Spleen (tissue), 11 donors: Measurements from ENCODE around the gene HIC1. TPM values are rescaled to one million over a fixed set of nuclear protein-coding genes. Genes with fewer than 3 reads are reported as not detected.
A peak's percentile ranks its signal among the peaks of the same experiment; 100 is the strongest.

ENCODE experiments used
- DNase-seq: peaks from one replicate; pipeline ENCODE4 v3.0.0-alpha.2; 2020
- H3K27ac ChIP-seq, 8 donors: fragments of 200-600 bp; sonication (generic) in 7 of 8; 1 replicate in 4 of 8; 2 replicates in 4 of 8; pipeline versions ENCODE4 v1.5.0 to v1.8.0; 2016 to 2021; ENCODE audit warnings: inconsistent platforms in 4 of 8, mild to moderate bottlenecking in 4 of 8, moderate library complexity in 1 of 8
- H3K27me3 ChIP-seq, 7 donors: fragments of 200-600 bp; sonication (generic) in 6 of 7; replicated peaks in 1 of 7; 1 replicate in 4 of 7; 2 replicates in 3 of 7; pipeline versions ENCODE4 v1.5.0 to v1.8.0; 2016 to 2021; ENCODE audit warnings: inconsistent platforms in 3 of 7, mild to moderate bottlenecking in 1 of 7
- H3K36me3 ChIP-seq, 6 donors: fragments of 200-600 bp; sonication (generic) in 5 of 6; 1 replicate in 4 of 6; 2 replicates in 2 of 6; pipeline versions ENCODE4 v1.5.0 to v1.8.0; 2016 to 2021; ENCODE audit warnings: inconsistent platforms in 2 of 6
- H3K4me1 ChIP-seq, 6 donors: fragments of 200-600 bp; sonication (generic) in 5 of 6; 1 replicate in 3 of 6; 2 replicates in 3 of 6; pipeline versions ENCODE4 v1.5.0 to v1.8.0; 2016 to 2021; ENCODE audit warnings: inconsistent platforms in 3 of 6
- H3K4me3 ChIP-seq, 8 donors: fragments of 200-600 bp; sonication (generic) in 7 of 8; 1 replicate in 4 of 8; 2 replicates in 4 of 8; pipeline versions ENCODE4 v1.5.0 to v1.8.0; 2016 to 2021; ENCODE audit warnings: inconsistent platforms in 4 of 8, mild to moderate bottlenecking in 4 of 8, moderate library complexity in 2 of 8
- H3K9me3 ChIP-seq, 8 donors: fragments of 200-600 bp; sonication (generic) in 7 of 8; 1 replicate in 4 of 8; 2 replicates in 4 of 8; pipeline versions ENCODE4 v1.5.0 to v1.8.0; 2016 to 2021; ENCODE audit warnings: inconsistent platforms in 4 of 8
- CTCF ChIP-seq, 11 experiments: fragments of 200-600 bp in 7 of 11; fragments of 450-650 bp in 4 of 11; sonication (generic) in 4 of 11; IDR thresholded peaks in 8 of 11; conservative IDR thresholded peaks in 3 of 11; 1 replicate in 7 of 11; 2 replicates in 4 of 11; pipeline versions ENCODE4 v1.4.0 to v1.8.0; 2016 to 2021; ENCODE audit warnings: antibody characterized with exemption in 11 of 11, inconsistent platforms in 4 of 11, mild to moderate bottlenecking in 1 of 11
- POLR2A ChIP-seq, 3 donors: fragments of 450-650 bp; IDR thresholded peaks; one replicate each; pipeline ENCODE4 v1.5.1; 2017; ENCODE audit warnings: antibody characterized with exemption in 3 of 3, mild to moderate bottlenecking in 1 of 3
- POLR2AphosphoS5 ChIP-seq, 3 donors: sonication (generic); formaldehyde crosslinking; IDR thresholded peaks; one replicate each; pipeline ENCODE4 v1.5.1; 2017; ENCODE audit warnings: antibody characterized with exemption in 3 of 3
- WGBS, 5 donors: extraction: QIAGEN DNeasy Blood & Tissue Kit in 3 of 5; methylation state at CpG; one replicate each; pipeline versions ENCODE4 v1.1.5 to v1.1.7; 2013 to 2018; 5-methylcytosine and 5-hydroxymethylcytosine counted together
- intact Hi-C: fragments of 100-400 bp; cut with DNase I; formaldehyde crosslinking; loops from one replicate; pipeline ENCODE4 v1.15.0; 2023; ENCODE audit warnings: low total_unique reads
- polyA plus RNA-seq, 3 donors: library from polyadenylated mRNA; stranded (reverse); fragments of 200-250 nt; gene quantifications; one replicate each; pipeline ENCODE4 v1.2.1, GENCODE V29; 2013
- total RNA-seq, 7 donors: library from RNA; depleted of rRNA in 3 of 7; stranded (reverse); fragments of >200 nt in 3 of 7; fragmentation: NEBNext Ultra II Directional in 4 of 7; extraction: Animal tissue kit (Norgen Biotek cat#: 25700) in 4 of 7; gene quantifications; one replicate each; pipeline versions ENCODE4 v1.1.0 to v1.2.1, GENCODE V29; 2016 to 2021
- donor health status: healthy with polysubstance abuse.
- donor health status: DM: no; HTN: no; CAD: no; lungs with moderate emphysema.
- donor health status: DM: no; HTN: no; CAD: no.
- donor health status: Bipolar disorder and iron deficiency.
- donor health status: healthy.
- donor health status: DM: no; HTN: no; CAD: no.
- donor health status: DM: yes; HTN: yes; CAD: no.

The HIC1 gene
- total and polyA plus RNA-seq, 10 donors, result 1.3 to 59.6 (median 17.9) TPM

GRCh38 chr17:2067048-2067561 is 12.2 kb downstream of the HIC1 start:
- peaks cover 33 to 100% (median 85%) of the 10 kb centered on the region in 6 donors for H3K4me1 ChIP-seq
- H3K9me3 ChIP-seq, result no peaks in the 10 kb centered on the region
- 57 to 80% (median 73%) methylated on average over 13 to 14 of the region's 14 CpGs for WGBS, 5 donors
- H3K4me3 ChIP-seq, result no peak overlapping the region
- TF ChIP-seq CTCF (IDR thresholded peaks at IDR 0.05 in 8 of 11, conservative IDR thresholded peaks at IDR 0.05 in 3 of 11) (no peak), POLR2AphosphoS5 (IDR thresholded peaks at IDR 0.05) (no peak), POLR2A (IDR thresholded peaks at IDR 0.05) (no peak)
- DNase-seq, result no peak
- peaks cover 0 to 82% (median 10%) of the 10 kb centered on the region in 6 donors for H3K36me3 ChIP-seq
- H3K27ac ChIP-seq, result peak overlapping the region in 7 of 8 donors; percentile 47 to 89 (median 55)
- intact Hi-C loops, result no loop called here
- no peaks in the 10 kb centered on the region for H3K27me3 ChIP-seq

GRCh38 chr17:2067608-2068024 is 12.7 kb downstream of the HIC1 start:
- WGBS, 5 donors, result 23 to 45% (median 29%) methylated on average over 4 to 5 of the region's 5 CpGs
- Histone ChIP-seq H3K36me3 (peaks cover 0 to 79% (median 10%) of the 10 kb centered on the region in 6 donors), H3K27me3 (no peaks in the 10 kb centered on the region), H3K4me3 (no peak overlapping the region), H3K27ac (peak overlapping the region in 7 of 8 donors; percentile 47 to 89 (median 55)), H3K4me1 (peaks cover 33 to 100% (median 87%) of the 10 kb centered on the region in 6 donors), H3K9me3 (no peaks in the 10 kb centered on the region)
- intact Hi-C loops, result no loop called here
- no peak for DNase-seq
- TF ChIP-seq CTCF (IDR thresholded peaks at IDR 0.05 in 8 of 11, conservative IDR thresholded peaks at IDR 0.05 in 3 of 11) (no peak), POLR2AphosphoS5 (IDR thresholded peaks at IDR 0.05) (peak in 2 of 3 donors; percentile 16 to 41)

- DNase-seq, result no peak
- no peak overlapping the region for H3K4me3 ChIP-seq
- intact Hi-C loops, result no loop called here
- H3K27me3 ChIP-seq, result no peaks in the 10 kb centered on the region
- peak overlapping the region in 7 of 8 donors; percentile 47 to 89 (median 55) for H3K27ac ChIP-seq
- 66 to 80% (median 72%) methylated on average over 3 to 6 of the region's 6 CpGs for WGBS, 5 donors
- TF ChIP-seq POLR2A (IDR thresholded peaks at IDR 0.05), result no peak
- no peak for TF ChIP-seq POLR2AphosphoS5 (IDR thresholded peaks at IDR 0.05)
- no peak for TF ChIP-seq CTCF (IDR thresholded peaks at IDR 0.05 in 8 of 11, conservative IDR thresholded peaks at IDR 0.05 in 3 of 11)
- no peaks in the 10 kb centered on the region for H3K9me3 ChIP-seq
- H3K36me3 ChIP-seq, result peaks cover 0 to 75% (median 10%) of the 10 kb centered on the region in 6 donors
- peaks cover 33 to 100% (median 88%) of the 10 kb centered on the region in 6 donors for H3K4me1 ChIP-seq
These were observed 13.2 kb downstream of the HIC1 start for GRCh38 chr17:2068031-2068518.

- peak overlapping the region in 7 of 8 donors; percentile 47 to 89 (median 55) for H3K27ac ChIP-seq
- intact Hi-C loops, result no loop called here
- H3K4me1 ChIP-seq, result peaks cover 33 to 100% (median 85%) of the 10 kb centered on the region in 6 donors
- no peaks in the 10 kb centered on the region for H3K9me3 ChIP-seq
- no peaks in the 10 kb centered on the region for H3K27me3 ChIP-seq
- no peak overlapping the region for H3K4me3 ChIP-seq
- no peak for TF ChIP-seq CTCF (IDR thresholded peaks at IDR 0.05 in 8 of 11, conservative IDR thresholded peaks at IDR 0.05 in 3 of 11)
- TF ChIP-seq POLR2A (IDR thresholded peaks at IDR 0.05), result no peak
- peak; percentile 57 to 76 (median 66) for TF ChIP-seq POLR2AphosphoS5 (IDR thresholded peaks at IDR 0.05)
- WGBS, 5 donors, result 47 to 58% (median 54%) methylated on average over 9 to 15 of the region's 15 CpGs
- H3K36me3 ChIP-seq, result peaks cover 0 to 69% (median 10%) of the 10 kb centered on the region in 6 donors
- DNase-seq, result peak; percentile 82
These were observed 13.7 kb downstream of the HIC1 start for GRCh38 chr17:2068519-2069051.
